GM12878 (cell line): ENCODE measurements around the gene SERTAD1. TPM values are rescaled to one million over a fixed set of nuclear protein-coding genes. Genes with fewer than 3 reads are reported as not detected.

ENCODE experiments used
- ATAC-seq: fragments of 200-7000 bp; cut with Tn5 transposase; 3 replicates; pipeline ENCODE4 v1.9.1; 2020; ENCODE audit warnings: mild to moderate bottlenecking, moderate library complexity
- BruUV-seq: library from RNA; stranded (reverse); fragments of 400-500 nt; replicated peaks from 2 replicates; lab custom pipeline; 2021; lab: Mats Ljungman, UMichigan
- CTCF ChIA-PET: fragments of 300-600 bp; sonication (Branson Sonifier 250); formaldehyde crosslinking; extraction: SDS; loops from one replicate; lab custom pipeline; 2021; ENCODE audit warnings: inconsistent platforms; lab: Yijun Ruan, JAX
- POLR2A ChIA-PET: fragments of 350-600 bp; formaldehyde crosslinking; extraction: SDS; loops from one replicate; lab custom pipeline; 2021; ENCODE audit warnings: inconsistent platforms; lab: Charles Lee
- RAD21 ChIA-PET: fragments of 300-600 bp; sonication (Branson Sonifier 250); formaldehyde crosslinking; loops from one replicate; lab custom pipeline; 2023; ENCODE audit warnings: antibody characterized with exemption; ENCODE audit not compliant: unreplicated experiment; lab: Charles Lee
- SMC1A ChIA-PET: fragments of 300-600 bp; sonication (Branson Sonifier 250); formaldehyde crosslinking; loops from one replicate; lab custom pipeline; 2023; ENCODE audit not compliant: unreplicated experiment, uncharacterized antibody; lab: Charles Lee
- DNase-seq: peaks from one replicate; pipeline ENCODE4 v3.0.0-alpha.2; 2011; ENCODE audit warnings: low read depth, low spot score
- FAIRE-seq: peaks from 3 replicates; lab custom pipeline; 2011; peaks lifted over from hg19 to GRCh38; lab: Jason Lieb, UNC
- H2AFZ ChIP-seq: 2 replicates; pipeline ENCODE4 v1.6.0; 2011; ENCODE audit warnings: low read depth, low read length, control low read depth; ENCODE audit not compliant: control insufficient read depth
- H3K27ac ChIP-seq: 2 replicates; pipeline ENCODE4 v1.5.1; 2011; ENCODE audit warnings: control low read depth; ENCODE audit not compliant: control insufficient read depth, insufficient read depth
- H3K27me3 ChIP-seq, 2 experiments: replicated peaks in 1 of 2; 2 replicates each; pipeline versions ENCODE4 v1.6.0 to v1.6.1; 2011; ENCODE audit warnings: low read length in 1 of 2; ENCODE audit not compliant: control insufficient read depth in 2 of 2, insufficient read depth in 2 of 2
- H3K36me3 ChIP-seq, 2 experiments: 2 replicates each; pipeline ENCODE4 v1.5.1; 2011; ENCODE audit warnings: low read length in 1 of 2; ENCODE audit not compliant: control insufficient read depth in 2 of 2, insufficient read depth in 2 of 2
- H3K4me1 ChIP-seq: 2 replicates; pipeline ENCODE4 v1.6.1; 2011; ENCODE audit warnings: mild to moderate bottlenecking, low read length, moderate library complexity, mixed read lengths; ENCODE audit not compliant: control insufficient read depth, insufficient read depth
- H3K4me2 ChIP-seq: 2 replicates; pipeline ENCODE4 v1.6.0; 2011; ENCODE audit warnings: control low read depth; ENCODE audit not compliant: control insufficient read depth, insufficient read depth
- H3K4me3 ChIP-seq: fragments of 200-600 bp; sonication (generic); 2 replicates; pipeline ENCODE4 v1.5.1; 2016
- H3K79me2 ChIP-seq: 2 replicates; pipeline ENCODE4 v1.6.0; 2011; ENCODE audit warnings: low read length; ENCODE audit not compliant: control insufficient read depth, insufficient read depth
- H3K9ac ChIP-seq: 2 replicates; pipeline ENCODE4 v1.8.0; 2011; ENCODE audit warnings: low read length, control low read depth, mixed read lengths; ENCODE audit not compliant: control insufficient read depth, insufficient read depth
- H3K9me3 ChIP-seq: replicated peaks from 3 replicates; pipeline ENCODE4 v1.5.1; 2011; ENCODE audit warnings: mild to moderate bottlenecking, low read length; ENCODE audit not compliant: control insufficient read depth, insufficient read depth
- H4K20me1 ChIP-seq: 2 replicates; pipeline ENCODE4 v1.6.0; 2011; ENCODE audit not compliant: control insufficient read depth, insufficient read depth
- BRCA1 ChIP-seq: IDR thresholded peaks from 2 replicates; pipeline ENCODE4 v1.6.1; 2011; ENCODE audit warnings: low read depth, low read length, improper control_type of control experiment
- CREM ChIP-seq: IDR thresholded peaks from 2 replicates; pipeline ENCODE4 v1.6.1; 2014; ENCODE audit warnings: antibody characterized with exemption, low read depth
- ELK1 ChIP-seq: IDR thresholded peaks from 2 replicates; pipeline ENCODE4 v1.6.1; 2012; ENCODE audit warnings: low read depth, low read length, improper control_type of control experiment
- NR2C2 ChIP-seq: IDR thresholded peaks from 2 replicates; pipeline ENCODE4 v1.6.1; 2011; ENCODE audit warnings: borderline replicate concordance, low read depth; ENCODE audit not compliant: control insufficient read depth, insufficient read length
- PKNOX1 ChIP-seq: fragments of 450-650 bp; IDR thresholded peaks from 2 replicates; pipeline ENCODE4 v1.6.1; 2016; ENCODE audit warnings: mild to moderate bottlenecking
- PML ChIP-seq: IDR thresholded peaks from 2 replicates; pipeline ENCODE4 v1.6.1; 2012; ENCODE audit warnings: low read length, inconsistent platforms
- POLR2A ChIP-seq: IDR thresholded peaks from 2 replicates; pipeline ENCODE4 v1.6.1; 2011; ENCODE audit warnings: low read depth, mild to moderate bottlenecking, low read length
- RBBP5 ChIP-seq: fragments of 200-600 bp; sonication (generic); conservative IDR thresholded peaks from 2 replicates; pipeline ENCODE4 v1.6.1; 2016
- SMAD5 ChIP-seq: IDR thresholded peaks from 2 replicates; pipeline ENCODE4 v1.6.1; 2016; ENCODE audit warnings: antibody characterized with exemption, low read depth
- USF1 ChIP-seq: IDR thresholded peaks from 2 replicates; pipeline ENCODE4 v1.6.1; 2011; ENCODE audit warnings: borderline replicate concordance, low read depth, mild to moderate bottlenecking, moderate library complexity, mixed read lengths, low read length; ENCODE audit not compliant: insufficient read depth; ENCODE audit errors: extremely low read length
- ZNF207 ChIP-seq: fragments of 450-650 bp; IDR thresholded peaks from 2 replicates; pipeline ENCODE4 v1.6.1; 2014; ENCODE audit warnings: antibody characterized with exemption, mild to moderate bottlenecking, borderline replicate concordance
- ZZZ3 ChIP-seq: IDR thresholded peaks from 2 replicates; pipeline ENCODE4 v1.6.1; 2011; ENCODE audit warnings: low read depth; ENCODE audit not compliant: control insufficient read depth, insufficient read length
- WGBS: methylation state at CpG from one replicate; pipeline ENCODE4 v1.1.6; 2016; ENCODE audit warnings: low lambda C conversion rate; ENCODE audit not compliant: insufficient replicate concordance, insufficient coverage; ENCODE audit errors: missing lambda C conversion rate; 5-methylcytosine and 5-hydroxymethylcytosine counted together
- in situ Hi-C: fragments of 300-500 bp; cut with MboI; formaldehyde crosslinking; loops from 9 replicates; pipeline ENCODE4 v1.14.3; 2018; ENCODE audit warnings: mixed read lengths
- intact Hi-C: fragments of 100-400 bp; cut with micrococcal nuclease; formaldehyde crosslinking; loops from one replicate; pipeline ENCODE4 v1.14.2; 2022; ENCODE audit not compliant: unreplicated experiment
- polyA plus RNA-seq, 11 experiments: library from polyadenylated mRNA; depleted of rRNA in 4 of 11; unstranded in 6 of 11; stranded (reverse) in 5 of 11; fragments of >200 nt; fragmentation: Nextera tagmentation in 4 of 11; fragmentation: Illumina TruSeq in 1 of 11; extraction: Ambion mirVana in 4 of 11; extraction: Trizol in 1 of 11; gene quantifications; 1 replicate in 1 of 11; 2 replicates in 10 of 11; pipeline versions ENCODE4 v1.2.1 to v1.2.3, GENCODE V29; 2011 to 2016; ENCODE audit warnings: inconsistent platforms in 2 of 11, missing spikeins in 2 of 11, low read depth in 1 of 11
- total RNA-seq, 4 experiments: library from RNA; depleted of rRNA in 3 of 4; stranded (reverse); fragments of >200 nt in 3 of 4; fragmentation: Illumina TruSeq in 1 of 4; extraction: Trizol in 1 of 4; gene quantifications; 2 replicates each; pipeline versions ENCODE4 v1.2.1 to v1.2.3, GENCODE V29; 2013 to 2021
- TF ChIP-seq, protein P1 (sequence below): fragments of 450-650 bp; IDR thresholded peaks from 2 replicates; pipeline ENCODE4 v1.6.1; 2017; ENCODE audit warnings: borderline replicate concordance

The SERTAD1 gene
- total and polyA plus RNA-seq, 10 of the 15 experiments (the other 5 are each of a cell fraction or from before 2014, with no cell fraction given): 0.23 to 14.2 (median 8.0) TPM

DNA sequence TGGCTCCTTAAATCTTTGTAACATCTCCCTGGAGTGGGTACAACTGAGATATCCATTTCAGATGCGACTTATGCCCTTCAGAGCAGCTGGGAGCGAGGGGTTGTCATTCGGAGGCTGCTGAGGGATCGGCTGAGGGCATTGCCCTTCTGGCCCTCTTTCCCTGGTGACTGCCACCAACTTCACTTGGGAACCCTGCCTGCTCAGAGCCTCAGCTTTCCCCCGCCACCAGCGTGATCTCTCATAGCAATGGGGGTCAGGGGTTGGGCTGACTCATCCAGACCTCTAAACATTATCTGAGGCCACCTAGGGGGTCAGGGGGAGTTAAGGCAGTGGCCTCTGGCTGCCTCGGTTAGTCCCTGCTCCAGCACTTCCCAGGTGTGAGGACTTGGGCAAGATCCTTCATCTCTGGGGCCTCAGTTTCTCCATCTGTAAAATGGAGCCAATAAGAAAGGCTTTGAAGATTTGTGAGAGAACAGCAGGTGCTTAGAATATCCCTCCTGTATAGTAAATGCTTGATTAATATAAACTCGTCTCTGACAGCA is 13.8 kb downstream of the SERTAD1 start:
- no peaks in the 10 kb centered on the region for H3K9me3 ChIP-seq
- H3K4me3 ChIP-seq: no peak overlapping the region
- POLR2A ChIA-PET: interaction anchor here (0.8 to 1.3 kb wide), 3 partner anchors 9 to 13 kb away, joined by 3 to 4 read pairs (median 3); no protein-coding TSS in a partner anchor
- FAIRE-seq: no peak
- SMC1A ChIA-PET: interaction anchor here (0.6 to 2.0 kb wide), 3 partner anchors 8 to 247 kb away, joined by 3 to 9 read pairs (median 3); no protein-coding TSS in a partner anchor
- BruUV-seq: no TSS peak
- no peak overlapping the region for H2AFZ ChIP-seq
- H3K36me3 ChIP-seq: no peaks in the 10 kb centered on the region
- intact Hi-C loops: no loop called here
- no peaks in the 10 kb centered on the region for H3K27me3 ChIP-seq
- in situ Hi-C loops: no loop called here
- CTCF ChIA-PET: interaction anchor here (0.8 to 4.5 kb wide), 7 partner anchors 8 to 108 kb away, joined by 3 to 43 read pairs (median 3); no protein-coding TSS in a partner anchor
- no peak overlapping the region for H3K27ac ChIP-seq
- no peak for ATAC-seq
- H4K20me1 ChIP-seq: no peaks in the 10 kb centered on the region
- RAD21 ChIA-PET: interaction anchor here (0.6 to 3.2 kb wide), 5 partner anchors 9 to 108 kb away, joined by 3 to 12 read pairs (median 3); no protein-coding TSS in a partner anchor
- no peaks in the 10 kb centered on the region for H3K79me2 ChIP-seq
- H3K9ac ChIP-seq: no peak overlapping the region
- no peak overlapping the region for H3K4me2 ChIP-seq
- 85% methylated on average over 8 of the region's 8 CpGs for WGBS
- no peak for TF ChIP-seq ZZZ3
- no peak for TF ChIP-seq CREM
- TF ChIP-seq ELK1: no peak
- no peak for TF ChIP-seq SMAD5
- no peak for TF ChIP-seq PKNOX1
- TF ChIP-seq PML: no peak
- TF ChIP-seq BRCA1: no peak
- TF ChIP-seq NR2C2: no peak
- TF ChIP-seq ZNF207: no peak
- no peak for TF ChIP-seq POLR2A
- TF ChIP-seq, protein P1, sequence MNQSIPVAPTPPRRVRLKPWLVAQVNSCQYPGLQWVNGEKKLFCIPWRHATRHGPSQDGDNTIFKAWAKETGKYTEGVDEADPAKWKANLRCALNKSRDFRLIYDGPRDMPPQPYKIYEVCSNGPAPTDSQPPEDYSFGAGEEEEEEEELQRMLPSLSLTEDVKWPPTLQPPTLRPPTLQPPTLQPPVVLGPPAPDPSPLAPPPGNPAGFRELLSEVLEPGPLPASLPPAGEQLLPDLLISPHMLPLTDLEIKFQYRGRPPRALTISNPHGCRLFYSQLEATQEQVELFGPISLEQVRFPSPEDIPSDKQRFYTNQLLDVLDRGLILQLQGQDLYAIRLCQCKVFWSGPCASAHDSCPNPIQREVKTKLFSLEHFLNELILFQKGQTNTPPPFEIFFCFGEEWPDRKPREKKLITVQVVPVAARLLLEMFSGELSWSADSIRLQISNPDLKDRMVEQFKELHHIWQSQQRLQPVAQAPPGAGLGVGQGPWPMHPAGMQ: no peak
- no peak for TF ChIP-seq RBBP5
- TF ChIP-seq USF1: no peak
- no peak for DNase-seq
- H3K4me1 ChIP-seq: peaks cover 49% of the 10 kb centered on the region
